Activated CD4-positive, alpha-beta T cell treated with anti-CD3 and anti-CD28 coated beads, Interleukin-2, Interleukin-4, amounts not matched to agents 100 ng/mL and 50 ng/mL, durations not matched to agents 16 hours and 8 hours (primary cell): Measurements from ENCODE around the gene L3MBTL4.
"Not testable (repeated sequence)": the region's sequence is repeated elsewhere in the genome, so short reads cannot be mapped to it uniquely, and the experiment has no call there.

Source experiments
- DNase-seq: peaks from one replicate; pipeline ENCODE4 v3.0.0-alpha.2; 2020; ENCODE audit warnings: low spot score

The L3MBTL4 gene

DNA sequence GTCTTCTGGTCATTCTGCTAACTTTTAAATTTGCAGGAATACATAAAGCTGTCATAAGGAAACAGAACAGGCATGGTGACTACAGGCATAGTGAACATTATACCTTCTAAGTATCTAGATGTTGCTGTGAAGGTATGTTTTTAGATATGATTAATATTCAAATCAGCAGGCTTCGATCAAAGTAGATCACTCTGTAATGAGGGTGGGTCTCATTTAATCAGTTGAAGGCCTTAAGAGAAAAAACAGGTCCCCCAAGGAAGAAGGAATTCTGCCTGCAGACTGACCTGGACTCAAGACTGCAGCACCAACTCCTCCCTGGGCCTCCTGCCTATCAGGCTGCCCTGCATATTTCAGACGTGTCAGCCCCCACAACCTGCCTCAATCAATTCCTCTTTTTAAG lies 104.0 kb downstream of the L3MBTL4 start:
- DNase-seq: no peak

DNA sequence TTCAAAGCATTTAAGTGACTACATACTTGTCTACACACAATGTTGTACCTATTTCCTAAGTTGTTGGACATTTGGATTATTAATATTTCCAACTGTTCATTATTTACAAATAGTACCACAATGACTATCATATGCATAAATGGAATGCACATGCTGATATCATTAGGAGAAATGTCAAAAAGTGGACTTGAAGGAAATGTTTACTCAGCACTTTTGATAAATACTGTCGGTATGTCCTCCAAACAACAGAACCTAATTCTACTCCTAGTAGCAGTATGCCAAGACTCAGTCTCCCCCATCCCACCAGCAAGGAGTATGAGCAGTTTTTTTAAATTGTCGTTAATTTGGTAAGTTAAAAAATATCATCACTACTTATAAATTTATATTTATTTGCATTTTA lies 116.8 kb downstream of the L3MBTL4 start:
- no peak for DNase-seq

GRCh38 chr18:6294148-6294784 lies 120.4 kb downstream of the L3MBTL4 start:
- DNase-seq: no peak

- no peak for DNase-seq
These were observed 124.9 kb downstream of the L3MBTL4 start for GRCh38 chr18:6289843-6290242.

GRCh38 chr18:6286585-6286984 lies 128.1 kb downstream of the L3MBTL4 start:
- DNase-seq: no peak

DNA sequence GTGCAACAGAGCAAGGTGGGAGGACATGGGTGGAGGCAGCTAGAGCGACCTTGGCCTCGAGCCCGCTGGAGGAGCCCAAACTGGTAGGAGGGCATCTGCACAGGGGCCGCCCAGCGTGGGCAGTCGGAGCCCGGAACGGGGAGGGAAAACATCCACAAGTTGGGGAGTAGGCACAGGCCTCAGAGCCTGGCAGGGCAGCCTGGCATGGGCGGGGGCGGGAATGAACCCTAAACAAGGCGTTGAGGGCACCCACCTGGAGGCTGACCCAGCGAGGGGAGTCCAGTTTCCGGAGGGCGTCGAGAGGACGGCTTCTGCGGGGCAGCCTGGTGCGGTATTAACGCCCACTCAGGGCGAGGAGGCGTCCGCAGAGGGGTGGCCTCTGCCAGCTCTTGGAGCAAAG lies 129.9 kb downstream of the L3MBTL4 start:
- no peak for DNase-seq

DNA sequence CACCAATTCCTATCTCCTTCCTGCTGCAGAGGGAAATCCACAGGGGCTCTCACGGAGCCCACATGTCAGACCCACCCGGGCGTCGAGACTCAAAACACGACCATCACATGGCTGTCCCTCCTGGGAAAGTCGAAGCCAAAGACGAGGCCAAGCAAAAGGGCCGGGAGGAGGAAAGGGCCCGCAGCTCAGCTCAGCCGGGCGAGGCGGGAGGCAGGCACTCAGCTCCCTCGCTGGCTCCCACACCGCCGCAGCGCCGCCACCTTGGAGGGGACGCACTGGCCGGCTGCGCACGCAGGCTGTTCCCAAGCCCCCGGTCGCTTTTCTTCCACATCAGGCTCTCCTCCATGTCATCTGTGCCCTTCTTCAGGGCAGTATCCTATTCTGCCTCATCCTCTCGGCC lies 130.4 kb downstream of the L3MBTL4 start:
- no peak for DNase-seq

- DNase-seq: no peak
These were observed 132.8 kb downstream of the L3MBTL4 start for GRCh38 chr18:6281874-6282273.

GRCh38 chr18:6280211-6280743 lies 134.4 kb downstream of the L3MBTL4 start:
- no peak for DNase-seq

DNA sequence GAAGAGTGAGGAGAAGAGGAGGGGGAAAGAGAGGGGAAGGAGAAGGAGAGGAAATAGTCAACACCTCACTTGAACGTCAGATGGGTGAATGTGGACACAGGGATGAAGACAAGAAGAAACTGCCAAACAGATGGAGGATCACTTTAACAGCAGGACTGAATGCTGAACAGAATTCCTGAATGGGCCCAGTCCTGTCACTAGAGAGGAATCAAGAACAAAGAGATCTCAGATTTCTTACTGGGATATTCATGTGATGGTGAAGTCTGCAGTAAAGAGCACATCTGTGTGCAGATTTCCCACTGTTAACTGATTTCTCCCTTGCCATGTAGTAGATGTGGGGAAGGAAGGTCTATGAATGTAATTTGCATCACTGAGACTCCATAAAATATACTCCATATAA lies 135.4 kb downstream of the L3MBTL4 start:
- DNase-seq: no peak

DNA sequence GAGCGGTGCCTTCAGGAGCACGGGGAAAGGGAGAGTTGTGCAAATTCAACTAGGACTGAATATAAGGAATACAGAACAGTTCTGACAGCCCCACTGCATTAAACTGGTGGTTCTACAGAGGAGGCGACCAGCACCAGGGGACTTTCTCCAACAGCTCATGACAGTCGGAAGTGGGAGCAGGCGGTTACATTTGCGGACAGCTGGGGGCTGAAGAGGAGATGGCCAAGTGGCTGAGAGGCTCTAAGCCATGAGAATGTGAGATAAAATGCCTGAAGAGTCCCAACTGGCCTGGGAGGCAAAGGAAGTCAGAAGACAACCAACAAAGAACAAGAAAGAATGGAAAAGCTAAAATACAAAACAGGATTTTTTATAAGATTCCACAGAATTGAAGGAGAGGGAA lies 141.3 kb downstream of the L3MBTL4 start:
- DNase-seq: no peak

DNA sequence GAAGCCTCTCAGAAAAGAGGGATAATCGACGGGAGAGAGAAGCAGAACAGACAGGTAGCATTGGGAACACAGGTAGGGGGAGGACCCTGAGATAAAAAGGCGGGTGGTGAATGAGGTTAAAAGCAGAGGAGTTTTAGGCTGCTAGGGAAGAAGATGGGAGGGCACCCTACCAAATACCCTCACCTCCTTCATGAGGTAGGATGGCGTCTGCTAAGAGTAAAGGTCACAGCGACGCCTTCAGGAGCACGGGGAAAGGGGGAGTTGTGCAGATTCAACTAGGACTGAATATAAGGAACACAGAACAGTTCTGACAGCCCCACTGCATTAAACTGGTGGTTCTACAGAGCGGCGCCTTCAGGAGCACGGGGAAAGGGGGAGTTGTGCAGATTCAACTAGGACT lies 142.6 kb downstream of the L3MBTL4 start:
- not testable (repeated sequence) for DNase-seq

DNA sequence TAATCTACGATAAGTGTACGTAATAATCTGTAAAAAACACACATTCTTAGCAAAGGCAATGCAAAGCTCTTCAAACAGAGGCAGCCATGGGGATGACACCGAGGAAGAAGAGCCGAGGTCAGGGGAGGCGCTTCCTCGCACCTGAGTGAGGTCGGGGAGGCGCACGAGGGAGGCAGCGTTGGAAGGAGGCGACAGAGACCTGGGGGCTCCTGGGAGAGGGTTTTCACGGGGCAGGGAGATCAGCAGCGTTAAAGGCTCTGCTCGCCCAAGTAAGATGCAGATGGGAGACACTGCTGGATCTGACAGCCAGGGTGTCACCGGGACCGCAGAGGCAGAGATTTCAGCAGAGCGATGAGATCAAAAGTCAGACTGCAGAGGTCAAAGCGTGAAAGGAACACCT lies 143.1 kb downstream of the L3MBTL4 start:
- no peak for DNase-seq

DNA sequence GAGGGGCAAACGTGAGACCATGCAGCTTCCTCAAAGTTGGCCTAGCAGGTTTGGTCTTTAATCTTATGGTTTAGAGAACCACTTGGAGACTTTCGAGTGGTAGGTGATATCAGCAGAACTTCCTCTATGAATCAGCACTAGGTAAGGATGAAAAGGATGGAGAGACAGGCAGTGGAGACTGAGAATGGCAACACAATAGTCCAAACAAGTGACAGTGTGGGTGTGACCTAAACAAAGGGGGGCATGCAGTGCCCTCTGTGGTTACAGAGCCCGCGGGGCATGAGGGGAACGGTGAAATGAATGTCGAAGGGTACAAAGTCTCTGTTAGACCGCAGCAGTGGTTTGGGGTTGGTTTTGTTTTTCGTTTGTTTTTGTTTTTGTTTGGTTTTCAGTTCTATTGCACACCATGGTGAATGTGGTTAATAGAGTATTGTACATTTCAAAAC lies 143.9 kb downstream of the L3MBTL4 start:
- peak; percentile 32 for DNase-seq

DNA sequence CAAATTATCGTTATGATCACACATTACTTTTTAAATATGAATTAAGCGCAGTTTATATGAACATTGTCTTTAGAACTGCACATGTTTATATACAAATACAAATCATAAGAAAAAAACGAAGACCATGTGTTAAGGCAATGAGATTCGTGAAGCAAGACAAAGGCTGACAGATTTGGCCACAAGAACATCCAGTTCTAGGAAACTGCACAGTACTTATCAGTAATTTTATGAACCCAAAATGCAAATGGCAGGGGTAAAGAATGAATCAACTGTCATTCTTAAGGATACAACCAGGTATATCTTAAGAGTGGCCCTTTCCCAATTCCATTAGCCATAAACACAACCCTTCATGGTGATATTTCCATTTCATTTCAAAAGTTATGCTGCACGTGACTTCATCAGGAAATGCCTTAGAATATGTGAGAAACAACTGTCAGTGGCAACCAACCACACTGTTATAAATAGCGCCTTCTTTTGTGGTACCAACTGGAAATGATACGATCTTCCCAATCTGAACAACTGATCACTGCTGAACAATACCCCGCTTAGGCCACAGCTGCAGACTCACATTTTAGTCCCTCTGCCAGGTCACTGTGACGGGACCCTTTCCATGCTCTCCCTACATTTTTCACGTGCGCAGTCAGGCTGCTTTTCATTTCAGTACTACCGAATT lies 144.9 kb downstream of the L3MBTL4 start:
- DNase-seq: peak; percentile 15

DNA sequence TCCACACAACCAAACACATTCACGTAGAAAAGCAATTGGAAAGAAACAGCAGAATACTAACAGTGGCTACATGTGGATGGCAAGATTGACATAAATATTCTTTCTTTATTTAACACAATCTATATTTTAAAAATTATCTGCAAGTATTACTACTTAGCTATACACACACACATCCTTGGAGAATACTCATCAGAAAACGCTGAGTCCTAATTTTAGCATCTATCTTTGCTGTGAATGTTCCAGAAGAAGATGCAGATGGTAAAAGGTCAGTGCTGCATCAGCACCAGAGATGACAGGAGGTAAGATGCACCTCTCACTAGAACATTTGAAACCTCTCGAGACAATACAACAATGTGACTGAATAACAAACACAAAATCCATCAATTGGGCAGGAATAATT lies 148.5 kb downstream of the L3MBTL4 start:
- no peak for DNase-seq

DNA sequence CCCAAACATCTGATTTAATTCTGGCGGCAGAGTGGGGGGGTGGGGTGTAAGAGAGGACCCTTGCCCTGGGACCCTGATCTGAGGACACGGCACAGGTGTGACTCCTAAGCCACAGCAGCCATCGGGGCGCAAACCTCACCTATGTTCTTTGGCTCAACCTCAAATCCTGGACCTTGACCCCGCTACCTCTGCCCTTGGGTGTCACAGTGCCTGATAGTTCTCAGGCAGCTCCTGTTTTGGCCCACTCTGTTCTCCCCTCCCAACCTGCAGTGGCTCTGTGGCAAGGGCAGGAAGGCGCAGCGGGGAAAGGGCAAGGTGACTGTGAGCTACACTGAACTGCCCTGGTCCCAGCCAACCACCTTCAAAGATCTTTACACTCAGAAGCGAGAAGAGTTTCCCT lies 152.8 kb downstream of the L3MBTL4 start:
- no peak for DNase-seq

- not testable (repeated sequence) for DNase-seq
These were observed 155.4 kb downstream of the L3MBTL4 start for GRCh38 chr18:6259324-6259723.

DNA sequence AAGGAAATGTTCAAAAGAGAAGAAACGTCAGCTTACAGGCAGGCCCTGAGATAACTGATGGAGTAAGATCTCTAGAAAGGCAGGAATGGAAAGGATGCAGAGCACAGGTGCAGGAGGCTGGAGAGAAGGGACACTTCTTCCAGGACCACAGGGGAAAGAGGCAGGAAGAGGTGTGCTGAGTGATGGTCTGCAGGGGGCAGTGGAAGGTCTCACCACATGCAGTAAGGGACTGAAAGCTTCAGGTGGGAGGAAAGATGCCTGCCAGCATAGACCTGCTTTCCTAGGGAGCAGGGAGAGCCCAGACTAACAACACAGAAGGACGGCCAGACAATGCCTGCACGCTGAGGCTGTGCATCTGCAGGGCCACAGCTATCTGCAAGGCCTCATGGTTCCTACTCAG lies 156.8 kb downstream of the L3MBTL4 start:
- no peak for DNase-seq

GRCh38 chr18:6256521-6256920 lies 158.2 kb downstream of the L3MBTL4 start:
- DNase-seq: no peak

- no peak for DNase-seq
These were observed 158.8 kb downstream of the L3MBTL4 start for GRCh38 chr18:6255886-6256285.

GRCh38 chr18:6255116-6255705 lies 159.5 kb downstream of the L3MBTL4 start:
- no peak for DNase-seq

DNA sequence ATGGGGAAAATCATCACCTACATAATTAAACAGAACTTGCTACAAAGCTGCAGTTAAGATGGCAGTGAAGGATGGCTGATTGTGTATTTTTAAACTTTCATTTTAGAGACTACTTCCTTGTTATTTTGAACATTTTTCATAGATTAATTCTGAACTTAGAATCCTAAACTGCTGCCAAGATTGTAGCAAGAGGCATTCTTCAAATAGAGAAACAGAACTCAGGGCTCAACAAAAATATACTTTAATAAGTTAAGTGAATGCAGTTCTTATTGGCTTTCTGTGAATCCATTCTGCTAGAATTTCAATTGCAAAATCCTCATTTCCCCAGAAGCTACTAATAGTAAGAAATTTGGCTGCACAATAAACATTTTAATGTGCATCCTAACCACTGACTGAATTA lies 160.3 kb downstream of the L3MBTL4 start:
- DNase-seq: no peak
